Measurements from ENCODE around the gene DDX27. TPM values are rescaled to one million over a fixed set of nuclear protein-coding genes. Genes with fewer than 3 reads are reported as not detected.

The DDX27 gene
- total and polyA plus RNA-seq, 9 of the 15 experiments (the other 6 are each of a cell fraction or from before 2014, with no cell fraction given): 17.9 to 79.3 (median 57.0) TPM

DNA sequence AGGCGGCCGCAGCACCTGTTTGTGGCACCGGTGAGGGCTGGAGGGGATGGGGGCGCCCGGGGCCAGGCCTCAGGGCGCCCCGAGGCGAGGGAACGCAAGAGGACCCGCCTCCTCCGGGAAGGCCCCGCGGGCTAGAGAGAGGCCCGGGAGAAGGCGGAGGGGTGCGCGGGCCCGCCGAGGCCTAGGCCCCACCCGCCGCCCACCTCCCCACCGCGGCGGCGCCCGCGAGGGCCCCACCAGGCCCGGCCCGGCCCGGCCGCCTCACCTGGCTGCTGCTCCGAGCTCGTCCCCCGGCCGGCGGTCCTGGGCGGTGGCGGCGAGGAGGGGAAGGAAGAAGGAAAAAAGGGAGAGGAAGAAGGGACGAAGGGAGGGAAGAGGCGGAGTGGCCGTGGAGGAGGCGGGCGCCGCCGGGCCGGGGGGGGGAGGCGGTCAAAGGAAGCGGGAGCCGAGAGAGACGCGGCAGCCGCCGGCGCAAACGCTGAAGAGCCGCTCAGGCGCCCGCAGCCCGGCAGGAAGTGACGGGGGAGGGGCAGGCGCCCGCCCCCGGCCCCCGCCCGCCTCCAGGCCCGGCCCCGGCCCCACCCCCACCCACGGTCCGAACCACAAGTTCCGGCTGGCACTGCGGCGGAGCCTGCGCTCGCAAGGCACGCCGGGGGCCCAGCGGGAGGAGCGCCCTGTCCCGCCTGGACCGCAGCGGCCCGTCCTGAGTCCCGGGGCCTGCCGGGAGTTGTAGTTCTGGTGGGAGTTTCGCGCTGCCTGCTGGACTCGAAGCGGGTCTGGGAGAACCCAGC lies 31.2 kb upstream of the DDX27 start, which contains the start of gene STAU1 (continued):
- TF ChIP-seq, protein P1, sequence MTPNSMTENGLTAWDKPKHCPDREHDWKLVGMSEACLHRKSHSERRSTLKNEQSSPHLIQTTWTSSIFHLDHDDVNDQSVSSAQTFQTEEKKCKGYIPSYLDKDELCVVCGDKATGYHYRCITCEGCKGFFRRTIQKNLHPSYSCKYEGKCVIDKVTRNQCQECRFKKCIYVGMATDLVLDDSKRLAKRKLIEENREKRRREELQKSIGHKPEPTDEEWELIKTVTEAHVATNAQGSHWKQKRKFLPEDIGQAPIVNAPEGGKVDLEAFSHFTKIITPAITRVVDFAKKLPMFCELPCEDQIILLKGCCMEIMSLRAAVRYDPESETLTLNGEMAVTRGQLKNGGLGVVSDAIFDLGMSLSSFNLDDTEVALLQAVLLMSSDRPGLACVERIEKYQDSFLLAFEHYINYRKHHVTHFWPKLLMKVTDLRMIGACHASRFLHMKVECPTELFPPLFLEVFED (CRISPR knock-in tag; conservative IDR thresholded peaks at IDR 0.05): no peak
- peak; percentile 88 for TF ChIP-seq CREM (IDR thresholded peaks at IDR 0.05; ENCODE audit: low read depth)
- no peak for TF ChIP-seq PTTG1 (tag; IDR thresholded peaks at IDR 0.05; ENCODE audit: low read depth)
- no peak for TF ChIP-seq SNIP1 (IDR thresholded peaks at IDR 0.05; ENCODE audit: low read depth)
- TF ChIP-seq ZNF584 (CRISPR knock-in tag; IDR thresholded peaks at IDR 0.05; ENCODE audit: low read depth): peak; percentile 79; the same call in 1 of the 2 replicates
- TF ChIP-seq, protein P2, sequence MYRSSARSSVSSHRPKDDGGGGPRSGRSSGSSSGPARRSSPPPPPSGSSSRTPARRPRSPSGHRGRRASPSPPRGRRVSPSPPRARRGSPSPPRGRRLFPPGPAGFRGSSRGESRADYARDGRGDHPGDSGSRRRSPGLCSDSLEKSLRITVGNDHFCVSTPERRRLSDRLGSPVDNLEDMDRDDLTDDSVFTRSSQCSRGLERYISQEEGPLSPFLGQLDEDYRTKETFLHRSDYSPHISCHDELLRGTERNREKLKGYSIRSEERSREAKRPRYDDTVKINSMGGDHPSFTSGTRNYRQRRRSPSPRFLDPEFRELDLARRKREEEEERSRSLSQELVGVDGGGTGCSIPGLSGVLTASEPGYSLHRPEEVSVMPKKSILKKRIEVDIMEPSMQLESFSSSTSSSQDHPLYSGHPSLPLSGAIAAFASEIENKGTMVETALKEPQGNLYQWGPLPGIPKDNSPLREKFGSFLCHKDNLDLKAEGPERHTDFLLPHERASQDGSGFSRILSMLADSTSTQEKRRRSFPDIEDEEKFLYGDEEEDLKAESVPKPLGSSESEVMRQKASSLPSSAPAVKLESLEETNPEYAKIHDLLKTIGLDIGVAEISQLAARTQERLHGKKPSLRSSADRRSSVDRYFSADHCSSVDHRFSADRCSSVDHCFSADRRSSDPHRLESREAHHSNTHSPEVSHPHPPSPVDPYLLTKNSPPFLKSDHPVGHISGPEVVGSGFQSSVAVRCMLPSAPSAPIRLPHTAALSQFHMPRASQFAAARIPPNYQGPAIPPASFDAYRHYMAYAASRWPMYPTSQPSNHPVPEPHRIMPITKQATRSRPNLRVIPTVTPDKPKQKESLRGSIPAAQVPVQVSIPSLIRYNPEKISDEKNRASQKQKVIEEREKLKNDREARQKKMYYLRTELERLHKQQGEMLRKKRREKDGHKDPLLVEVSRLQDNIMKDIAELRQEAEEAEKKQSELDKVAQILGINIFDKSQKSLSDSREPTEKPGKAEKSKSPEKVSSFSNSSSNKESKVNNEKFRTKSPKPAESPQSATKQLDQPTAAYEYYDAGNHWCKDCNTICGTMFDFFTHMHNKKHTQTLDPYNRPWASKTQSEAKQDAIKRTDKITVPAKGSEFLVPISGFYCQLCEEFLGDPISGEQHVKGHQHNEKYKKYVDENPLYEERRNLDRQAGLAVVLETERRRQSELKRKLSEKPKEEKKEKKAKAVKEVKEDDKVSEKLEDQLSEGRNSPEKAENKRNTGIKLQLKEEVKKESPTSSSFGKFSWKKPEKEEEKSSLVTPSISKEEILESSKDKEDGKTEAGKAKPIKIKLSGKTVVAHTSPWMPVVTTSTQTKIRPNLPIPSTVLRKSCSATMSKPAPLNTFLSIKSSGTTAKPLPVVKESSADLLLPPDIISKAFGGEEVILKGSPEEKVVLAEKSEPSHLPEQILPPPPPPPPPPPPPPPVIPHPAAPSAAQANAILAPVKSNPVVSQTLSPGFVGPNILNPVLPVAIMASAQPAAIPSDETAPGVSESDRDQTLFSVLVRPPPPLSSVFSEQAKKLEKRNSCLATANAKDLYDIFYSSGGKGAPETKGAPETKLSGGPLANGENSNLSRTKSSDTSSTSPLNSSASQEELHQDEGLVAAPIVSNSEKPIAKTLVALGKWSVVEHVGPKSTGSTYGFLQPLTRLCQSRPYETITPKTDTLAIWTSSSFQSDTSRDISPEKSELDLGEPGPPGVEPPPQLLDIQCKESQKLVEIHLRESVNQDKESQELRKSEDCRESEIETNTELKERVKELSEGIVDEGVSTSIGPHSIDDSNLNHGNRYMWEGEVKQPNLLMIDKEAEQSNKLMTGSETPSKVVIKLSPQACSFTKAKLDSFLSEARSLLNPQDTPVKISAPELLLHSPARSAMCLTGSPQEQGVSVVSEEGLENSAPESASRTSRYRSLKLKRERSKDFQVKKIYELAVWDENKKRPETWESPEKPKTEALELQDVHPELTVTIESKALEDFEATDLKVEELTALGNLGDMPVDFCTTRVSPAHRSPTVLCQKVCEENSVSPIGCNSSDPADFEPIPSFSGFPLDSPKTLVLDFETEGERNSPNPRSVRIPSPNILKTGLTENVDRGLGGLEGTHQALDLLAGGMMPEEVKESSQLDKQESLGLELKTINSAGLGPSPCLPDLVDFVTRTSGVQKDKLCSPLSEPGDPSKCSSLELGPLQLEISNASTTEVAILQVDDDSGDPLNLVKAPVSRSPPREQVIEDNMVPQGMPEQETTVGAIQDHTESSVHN (IDR thresholded peaks at IDR 0.05; ENCODE audit: borderline replicate concordance in 1 of 2, low read depth in 1 of 2): no peak
- TF ChIP-seq NRF1 (conservative IDR thresholded peaks at IDR 0.05 in 1 of 2, IDR thresholded peaks at IDR 0.05 in 1 of 2): peak; percentile 71 to 78
- TF ChIP-seq POU5F1 (IDR thresholded peaks at IDR 0.05; ENCODE audit: borderline replicate concordance, low read depth, low read length, partially characterized antibody): no peak
- TF ChIP-seq, protein P3, sequence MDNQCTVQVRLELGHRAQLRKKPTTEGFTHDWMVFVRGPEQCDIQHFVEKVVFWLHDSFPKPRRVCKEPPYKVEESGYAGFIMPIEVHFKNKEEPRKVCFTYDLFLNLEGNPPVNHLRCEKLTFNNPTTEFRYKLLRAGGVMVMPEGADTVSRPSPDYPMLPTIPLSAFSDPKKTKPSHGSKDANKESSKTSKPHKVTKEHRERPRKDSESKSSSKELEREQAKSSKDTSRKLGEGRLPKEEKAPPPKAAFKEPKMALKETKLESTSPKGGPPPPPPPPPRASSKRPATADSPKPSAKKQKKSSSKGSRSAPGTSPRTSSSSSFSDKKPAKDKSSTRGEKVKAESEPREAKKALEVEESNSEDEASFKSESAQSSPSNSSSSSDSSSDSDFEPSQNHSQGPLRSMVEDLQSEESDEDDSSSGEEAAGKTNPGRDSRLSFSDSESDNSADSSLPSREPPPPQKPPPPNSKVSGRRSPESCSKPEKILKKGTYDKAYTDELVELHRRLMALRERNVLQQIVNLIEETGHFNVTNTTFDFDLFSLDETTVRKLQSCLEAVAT (IDR thresholded peaks at IDR 0.05): 0 out of 4 replicates have a peak, but pooled peaks of 1 of the 2 experiments have one; percentile 17
- no peak for TF ChIP-seq TARDBP (IDR thresholded peaks at IDR 0.05)
- TF ChIP-seq TAF1 (IDR thresholded peaks at IDR 0.05; ENCODE audit: control insufficient read depth, extremely low read depth, insufficient read depth, low read length, severe bottlenecking): peak; percentile 86
- no peak for TF ChIP-seq RBM17 (IDR thresholded peaks at IDR 0.05; ENCODE audit: borderline replicate concordance, low read depth, low read length)
- TF ChIP-seq ESRRA (IDR thresholded peaks at IDR 0.05; ENCODE audit: borderline replicate concordance, low read depth): peak; percentile 72; the same call in 1 of the 2 replicates
- no peak for TF ChIP-seq MAFK (IDR thresholded peaks at IDR 0.05; ENCODE audit: low read length)
